Fibroblast of mammary gland (primary cell): Measurements from ENCODE around the gene ST8SIA1.

Experiments
- DNase-seq: peaks from one replicate; pipeline ENCODE4 v3.0.0-alpha.2; 2010; ENCODE audit warnings: low read depth
- H3K4me3 ChIP-seq: 2 replicates; pipeline ENCODE4 v1.5.1; 2011; ENCODE audit warnings: low read depth, mild to moderate bottlenecking, low read length, moderate library complexity; ENCODE audit not compliant: control insufficient read depth
- TF ChIP-seq, protein P1 (sequence below): conservative IDR thresholded peaks from 2 replicates; pipeline ENCODE4 v1.5.1; 2011; ENCODE audit warnings: low read depth, low read length, inconsistent platforms; ENCODE audit not compliant: control insufficient read depth, insufficient read depth

The ST8SIA1 gene

DNA sequence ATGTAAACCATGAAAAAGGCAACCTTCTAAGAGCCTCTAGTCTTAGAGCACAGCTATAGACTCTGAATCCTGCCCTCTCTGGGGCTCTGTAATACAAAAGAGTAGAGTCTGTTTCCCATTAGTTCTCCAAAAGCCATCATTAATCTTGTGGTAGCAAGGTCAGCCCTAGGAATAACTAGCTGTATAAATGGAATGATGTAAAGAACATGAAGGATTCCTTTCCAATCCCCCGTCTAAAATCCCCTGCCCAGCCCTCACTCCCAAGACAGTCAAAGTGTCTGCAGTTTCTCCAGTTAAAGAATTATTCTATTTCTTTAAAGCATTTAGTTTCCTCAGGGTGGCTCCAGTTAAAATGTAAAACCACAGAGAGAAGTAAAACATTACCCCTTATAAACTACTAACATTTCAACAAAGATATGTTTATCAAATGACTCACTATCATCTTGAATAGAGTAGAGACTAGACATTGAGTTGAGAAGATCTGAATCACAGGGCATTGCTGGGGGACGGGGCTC lies 104.2 kb downstream of the ST8SIA1 start:
- DNase-seq = peak; percentile 63
- no peak overlapping the region for H3K4me3 ChIP-seq
- TF ChIP-seq, protein P1, sequence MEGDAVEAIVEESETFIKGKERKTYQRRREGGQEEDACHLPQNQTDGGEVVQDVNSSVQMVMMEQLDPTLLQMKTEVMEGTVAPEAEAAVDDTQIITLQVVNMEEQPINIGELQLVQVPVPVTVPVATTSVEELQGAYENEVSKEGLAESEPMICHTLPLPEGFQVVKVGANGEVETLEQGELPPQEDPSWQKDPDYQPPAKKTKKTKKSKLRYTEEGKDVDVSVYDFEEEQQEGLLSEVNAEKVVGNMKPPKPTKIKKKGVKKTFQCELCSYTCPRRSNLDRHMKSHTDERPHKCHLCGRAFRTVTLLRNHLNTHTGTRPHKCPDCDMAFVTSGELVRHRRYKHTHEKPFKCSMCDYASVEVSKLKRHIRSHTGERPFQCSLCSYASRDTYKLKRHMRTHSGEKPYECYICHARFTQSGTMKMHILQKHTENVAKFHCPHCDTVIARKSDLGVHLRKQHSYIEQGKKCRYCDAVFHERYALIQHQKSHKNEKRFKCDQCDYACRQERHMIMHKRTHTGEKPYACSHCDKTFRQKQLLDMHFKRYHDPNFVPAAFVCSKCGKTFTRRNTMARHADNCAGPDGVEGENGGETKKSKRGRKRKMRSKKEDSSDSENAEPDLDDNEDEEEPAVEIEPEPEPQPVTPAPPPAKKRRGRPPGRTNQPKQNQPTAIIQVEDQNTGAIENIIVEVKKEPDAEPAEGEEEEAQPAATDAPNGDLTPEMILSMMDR = no peak

DNA sequence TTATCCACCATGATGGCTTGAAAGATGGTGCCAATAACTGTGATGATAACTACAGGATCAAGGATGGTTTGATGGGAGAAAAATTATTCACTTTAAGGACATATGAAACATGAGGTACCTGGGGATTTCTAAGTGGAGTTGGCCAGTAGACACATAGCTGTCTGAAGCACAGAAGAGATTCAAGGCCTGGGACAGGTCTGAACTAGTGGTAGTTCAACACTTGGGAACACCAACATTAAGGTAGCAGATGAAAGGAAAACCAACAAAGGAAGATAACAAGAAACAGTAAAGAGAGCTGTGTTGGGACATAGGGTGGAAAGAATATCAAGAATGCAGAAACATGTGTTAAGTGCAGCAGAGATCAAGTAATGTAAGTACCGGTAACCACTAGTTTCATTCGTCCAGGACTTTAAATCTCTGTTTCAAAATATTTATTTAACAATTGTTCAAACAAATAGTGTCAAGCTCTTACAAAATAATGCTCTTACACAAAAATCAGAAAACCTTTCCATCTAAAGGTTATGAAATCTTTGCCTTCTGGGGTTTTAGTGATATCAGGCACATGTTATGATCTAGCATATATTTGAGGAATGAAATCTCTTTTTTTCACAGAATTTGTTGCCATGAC lies 104.7 kb downstream of the ST8SIA1 start:
- peak; percentile 7 for DNase-seq
- TF ChIP-seq, protein P1 = no peak
- no peak overlapping the region for H3K4me3 ChIP-seq

DNA sequence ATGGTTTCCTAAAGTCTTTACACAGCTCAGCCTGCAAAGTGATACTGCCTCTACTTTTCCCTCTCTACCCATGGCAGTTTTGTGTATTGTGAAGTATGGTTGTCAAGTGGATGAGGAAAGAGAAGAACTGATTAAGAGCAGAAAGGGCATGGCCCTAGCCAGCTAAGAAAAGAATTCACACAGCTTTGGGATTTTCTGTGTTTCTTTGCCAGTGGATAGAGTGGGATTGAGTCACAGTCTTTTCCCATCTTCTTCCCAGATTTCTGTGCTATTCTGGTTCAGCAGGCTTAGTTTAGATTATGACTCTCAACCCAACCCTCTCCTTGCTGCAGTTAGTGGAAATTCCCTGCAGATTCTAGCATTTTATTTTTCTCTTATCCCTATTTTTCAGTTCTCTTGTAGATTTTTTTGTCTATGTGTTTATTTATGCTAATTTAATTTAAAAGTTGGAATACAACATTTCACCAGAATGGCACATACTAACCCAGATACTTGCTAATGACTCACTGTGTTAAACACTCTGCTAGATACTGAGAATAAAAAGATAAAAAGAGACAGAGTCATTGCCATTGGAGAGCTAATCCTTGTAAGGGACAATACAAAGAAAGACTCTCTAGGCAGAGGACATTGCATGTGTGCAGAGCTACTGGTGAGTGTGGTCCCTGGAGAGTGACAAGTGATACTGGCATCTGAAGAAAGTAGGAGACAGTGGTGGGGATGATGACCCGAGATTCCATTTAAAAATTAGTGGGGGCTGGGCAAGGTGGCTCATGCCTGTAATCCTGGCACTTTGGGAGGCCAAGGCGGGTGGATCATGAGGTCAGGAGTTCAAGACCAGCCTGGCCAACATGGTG lies 106.3 kb downstream of the ST8SIA1 start:
- no peak overlapping the region for H3K4me3 ChIP-seq
- peak; percentile 45 for DNase-seq
- TF ChIP-seq, protein P1 = no peak

DNA sequence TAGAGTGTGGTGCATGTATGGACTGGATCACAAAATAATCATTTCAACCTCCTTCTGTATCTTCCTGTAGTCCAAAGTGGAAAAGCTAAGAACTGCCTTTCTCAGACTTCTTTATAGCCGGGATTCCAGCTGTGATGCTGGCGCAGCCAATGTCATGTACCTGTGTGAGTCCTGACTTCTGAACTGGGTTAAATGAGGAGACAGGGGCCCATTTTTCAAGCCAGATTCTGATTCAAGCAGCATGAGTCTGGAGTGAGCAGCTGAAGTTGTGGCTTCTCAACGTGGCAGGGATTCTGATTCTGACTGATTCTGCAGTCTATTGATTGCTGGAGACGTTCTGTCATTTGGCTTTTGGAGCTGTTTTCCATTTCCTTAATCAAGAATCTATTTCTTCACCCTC lies 111.2 kb downstream of the ST8SIA1 start:
- TF ChIP-seq, protein P1 = no peak
- DNase-seq = no peak
- no peak overlapping the region for H3K4me3 ChIP-seq

DNA sequence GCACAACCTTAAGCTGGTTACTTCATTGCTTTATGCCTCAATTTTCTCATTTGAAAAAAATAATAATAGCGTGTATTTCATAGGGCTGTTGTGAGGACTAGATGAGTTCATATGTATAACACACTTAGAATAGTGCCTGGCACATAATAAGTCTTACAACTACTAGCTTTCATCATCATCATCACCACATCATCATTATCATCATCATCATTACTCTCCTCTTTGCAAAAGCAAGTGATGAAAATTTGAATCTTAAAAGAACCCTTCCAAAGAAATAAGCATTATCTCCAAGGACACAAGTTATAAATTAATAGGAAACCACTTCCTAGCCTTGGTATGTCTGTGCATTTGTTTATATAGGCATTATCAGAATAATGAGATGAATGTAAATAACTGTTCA lies 117.0 kb downstream of the ST8SIA1 start:
- H3K4me3 ChIP-seq = no peak overlapping the region
- TF ChIP-seq, protein P1 = no peak
- no peak for DNase-seq

DNA sequence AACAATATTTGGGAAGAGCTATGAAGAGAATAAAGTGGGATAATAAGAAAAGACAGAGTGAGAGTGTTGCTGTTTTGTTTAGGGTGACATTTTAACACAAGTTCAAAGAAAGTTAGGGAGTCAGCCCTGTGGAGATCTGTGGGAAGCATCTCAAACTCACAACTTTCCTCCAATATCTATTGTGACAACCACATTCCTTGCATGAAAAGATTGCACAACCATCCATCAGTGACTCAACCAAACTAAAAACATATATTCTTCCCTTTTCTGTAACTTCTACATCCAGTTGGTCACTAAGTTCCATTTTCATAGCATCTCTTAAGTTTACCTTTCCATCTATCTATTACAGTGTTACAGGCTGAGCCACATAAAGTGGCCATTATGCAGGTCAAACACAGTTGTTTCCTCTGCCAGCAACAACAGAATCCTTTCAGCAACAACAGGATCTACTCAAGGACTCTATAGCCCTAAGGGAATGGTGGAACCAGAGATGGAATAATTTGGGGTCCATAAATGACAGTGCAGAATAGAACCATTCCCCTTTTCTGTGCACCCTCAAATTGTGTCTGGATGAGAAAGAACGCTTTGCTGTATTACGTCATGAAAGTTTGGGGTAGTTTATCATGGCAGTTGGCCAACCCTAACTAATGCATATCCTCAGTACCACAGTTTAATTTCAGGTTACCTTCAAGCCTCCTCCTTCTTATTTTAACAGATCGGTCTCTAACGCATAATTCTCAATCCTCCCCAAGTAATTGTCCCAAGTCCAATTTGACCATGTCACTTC lies 118.8 kb downstream of the ST8SIA1 start:
- no peak overlapping the region for H3K4me3 ChIP-seq
- peak; percentile 67 for DNase-seq
- TF ChIP-seq, protein P1 = no peak
